Right lobe of liver (tissue), 4 donors: ENCODE measurements around the gene GRIP1.

Source experiments
- POLR2A ChIP-seq: fragments of 450-650 bp; IDR thresholded peaks from one replicate; pipeline ENCODE4 v1.6.1; 2017; ENCODE audit warnings: antibody characterized with exemption, mild to moderate bottlenecking
- TF ChIP-seq, protein P1 (sequence below), 4 donors: fragments of 200-600 bp in 3 of 4; fragments of 450-650 bp in 1 of 4; IDR thresholded peaks; one replicate each; pipeline versions ENCODE4 v1.5.1 to v1.8.0; 2016 to 2022; ENCODE audit warnings: antibody characterized with exemption in 4 of 4, mild to moderate bottlenecking in 2 of 4
- donor health status: DM: no; HTN: no; CAD: no.
- donor health status: DM: no; HTN: no; CAD: no.
- donor health status: DM: no; HTN: yes; CAD: no.

DNA sequence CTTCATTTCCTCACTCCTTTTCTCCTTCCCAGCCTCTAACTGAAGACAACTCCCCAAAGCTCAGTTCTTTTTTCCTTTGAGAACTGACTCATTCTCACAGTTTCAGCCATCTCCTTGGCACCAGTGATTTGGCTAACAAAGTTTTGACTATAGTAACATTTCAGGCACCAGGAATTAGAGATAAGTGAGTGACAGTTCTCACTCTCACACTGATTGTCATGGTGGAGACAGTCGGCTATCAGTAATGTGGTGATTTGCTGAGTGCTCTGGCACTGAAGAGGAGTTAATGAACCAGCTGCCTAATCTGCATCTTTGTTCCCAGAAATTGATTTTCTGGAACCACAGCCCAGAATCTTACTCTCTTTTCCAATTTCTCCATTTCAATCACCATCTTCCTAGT lies 347.1 kb downstream of the GRIP1 start:
- TF ChIP-seq, protein P1, sequence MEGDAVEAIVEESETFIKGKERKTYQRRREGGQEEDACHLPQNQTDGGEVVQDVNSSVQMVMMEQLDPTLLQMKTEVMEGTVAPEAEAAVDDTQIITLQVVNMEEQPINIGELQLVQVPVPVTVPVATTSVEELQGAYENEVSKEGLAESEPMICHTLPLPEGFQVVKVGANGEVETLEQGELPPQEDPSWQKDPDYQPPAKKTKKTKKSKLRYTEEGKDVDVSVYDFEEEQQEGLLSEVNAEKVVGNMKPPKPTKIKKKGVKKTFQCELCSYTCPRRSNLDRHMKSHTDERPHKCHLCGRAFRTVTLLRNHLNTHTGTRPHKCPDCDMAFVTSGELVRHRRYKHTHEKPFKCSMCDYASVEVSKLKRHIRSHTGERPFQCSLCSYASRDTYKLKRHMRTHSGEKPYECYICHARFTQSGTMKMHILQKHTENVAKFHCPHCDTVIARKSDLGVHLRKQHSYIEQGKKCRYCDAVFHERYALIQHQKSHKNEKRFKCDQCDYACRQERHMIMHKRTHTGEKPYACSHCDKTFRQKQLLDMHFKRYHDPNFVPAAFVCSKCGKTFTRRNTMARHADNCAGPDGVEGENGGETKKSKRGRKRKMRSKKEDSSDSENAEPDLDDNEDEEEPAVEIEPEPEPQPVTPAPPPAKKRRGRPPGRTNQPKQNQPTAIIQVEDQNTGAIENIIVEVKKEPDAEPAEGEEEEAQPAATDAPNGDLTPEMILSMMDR (IDR thresholded peaks at IDR 0.05) = no peak
- TF ChIP-seq POLR2A = no peak
